Right lobe of liver (tissue), 4 donors: ENCODE data around the gene DIP2A.

Experiments
- POLR2A ChIP-seq: fragments of 450-650 bp; IDR thresholded peaks from one replicate; pipeline ENCODE4 v1.6.1; 2017; ENCODE audit warnings: antibody characterized with exemption, mild to moderate bottlenecking
- TF ChIP-seq, protein P1 (sequence below), 4 donors: fragments of 200-600 bp in 3 of 4; fragments of 450-650 bp in 1 of 4; IDR thresholded peaks; one replicate each; pipeline versions ENCODE4 v1.5.1 to v1.8.0; 2016 to 2022; ENCODE audit warnings: antibody characterized with exemption in 4 of 4, mild to moderate bottlenecking in 2 of 4
- donor health status: DM: no; HTN: no; CAD: no.
- donor health status: DM: no; HTN: no; CAD: no.
- donor health status: DM: no; HTN: yes; CAD: no.

DNA sequence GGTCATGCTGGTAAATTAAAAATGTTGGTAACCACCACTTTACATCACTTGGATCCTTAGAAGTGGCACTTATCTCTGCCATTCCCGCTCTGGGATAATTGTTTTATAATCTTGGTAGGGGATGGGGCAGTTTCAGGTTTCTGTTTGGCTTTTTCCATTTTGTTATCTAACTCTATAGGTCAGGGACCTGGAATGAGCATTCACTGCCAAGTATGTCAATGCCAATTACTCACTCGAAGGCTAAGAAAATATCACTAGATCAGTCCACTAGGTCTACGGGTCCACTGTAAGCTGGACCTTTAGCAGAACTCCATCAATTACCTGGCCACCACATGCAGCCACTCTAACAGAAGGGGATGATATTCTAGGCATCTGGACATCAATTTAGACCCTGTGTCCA is 4.5 kb upstream of the DIP2A start:
- no peak for TF ChIP-seq POLR2A
- TF ChIP-seq, protein P1, sequence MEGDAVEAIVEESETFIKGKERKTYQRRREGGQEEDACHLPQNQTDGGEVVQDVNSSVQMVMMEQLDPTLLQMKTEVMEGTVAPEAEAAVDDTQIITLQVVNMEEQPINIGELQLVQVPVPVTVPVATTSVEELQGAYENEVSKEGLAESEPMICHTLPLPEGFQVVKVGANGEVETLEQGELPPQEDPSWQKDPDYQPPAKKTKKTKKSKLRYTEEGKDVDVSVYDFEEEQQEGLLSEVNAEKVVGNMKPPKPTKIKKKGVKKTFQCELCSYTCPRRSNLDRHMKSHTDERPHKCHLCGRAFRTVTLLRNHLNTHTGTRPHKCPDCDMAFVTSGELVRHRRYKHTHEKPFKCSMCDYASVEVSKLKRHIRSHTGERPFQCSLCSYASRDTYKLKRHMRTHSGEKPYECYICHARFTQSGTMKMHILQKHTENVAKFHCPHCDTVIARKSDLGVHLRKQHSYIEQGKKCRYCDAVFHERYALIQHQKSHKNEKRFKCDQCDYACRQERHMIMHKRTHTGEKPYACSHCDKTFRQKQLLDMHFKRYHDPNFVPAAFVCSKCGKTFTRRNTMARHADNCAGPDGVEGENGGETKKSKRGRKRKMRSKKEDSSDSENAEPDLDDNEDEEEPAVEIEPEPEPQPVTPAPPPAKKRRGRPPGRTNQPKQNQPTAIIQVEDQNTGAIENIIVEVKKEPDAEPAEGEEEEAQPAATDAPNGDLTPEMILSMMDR (IDR thresholded peaks at IDR 0.05), result no peak
